Cardiac muscle cell (in vitro differentiated cells and primary cell): ENCODE results near the gene NCBP2L. TPM values are rescaled to one million over a fixed set of nuclear protein-coding genes. Genes with fewer than 3 reads are reported as not detected.
A peak's percentile ranks its signal among the peaks of the same experiment; 100 is the strongest.

Experiments
- DNase-seq, 2 donors: peaks; one replicate each; pipeline versions ENCODE4 v3.0.0 to v3.0.0-alpha.2; 2010 to 2017; ENCODE audit warnings: low read depth in 1 of 2, low spot score in 1 of 2
- H3K27ac ChIP-seq: fragments of 200-600 bp; sonication (generic); 2 replicates; pipeline ENCODE4 v1.5.1; 2016
- H3K27me3 ChIP-seq: fragments of 200-600 bp; sonication (generic); 2 replicates; pipeline ENCODE4 v1.6.0; 2016; ENCODE audit warnings: control low read depth
- H3K36me3 ChIP-seq: fragments of 200-600 bp; sonication (generic); 2 replicates; pipeline ENCODE4 v1.5.1; 2016; ENCODE audit warnings: control low read depth
- H3K4me1 ChIP-seq: fragments of 200-600 bp; sonication (generic); 2 replicates; pipeline ENCODE4 v1.8.1; 2017; ENCODE audit warnings: low read depth, mild to moderate bottlenecking, mixed run types
- H3K4me3 ChIP-seq: fragments of 200-600 bp; sonication (generic); 2 replicates; pipeline ENCODE4 v1.5.1; 2016; ENCODE audit warnings: mild to moderate bottlenecking
- H3K9me3 ChIP-seq: fragments of 200-600 bp; sonication (generic); 2 replicates; pipeline ENCODE4 v1.5.1; 2017; ENCODE audit warnings: low read depth, mild to moderate bottlenecking, control low read depth
- CTCF ChIP-seq: IDR thresholded peaks from 2 replicates; pipeline ENCODE4 v1.5.1; 2012; ENCODE audit warnings: low read depth, mild to moderate bottlenecking, low read length
- polyA plus RNA-seq: library from polyadenylated mRNA; unstranded; fragments of >200 nt; fragmentation: Nextera tagmentation; extraction: Ambion mirVana; gene quantifications from 2 replicates; pipeline ENCODE4 v1.2.1, GENCODE V29; 2016
- total RNA-seq: library from RNA; depleted of rRNA; stranded (reverse); fragments of >200 nt; gene quantifications from 2 replicates; pipeline ENCODE4 v1.2.3, GENCODE V29; 2016

The NCBP2L gene
- total and polyA plus RNA-seq, 2 experiments from 2014 or later, result 0.16 TPM; not detected in 1

DNA sequence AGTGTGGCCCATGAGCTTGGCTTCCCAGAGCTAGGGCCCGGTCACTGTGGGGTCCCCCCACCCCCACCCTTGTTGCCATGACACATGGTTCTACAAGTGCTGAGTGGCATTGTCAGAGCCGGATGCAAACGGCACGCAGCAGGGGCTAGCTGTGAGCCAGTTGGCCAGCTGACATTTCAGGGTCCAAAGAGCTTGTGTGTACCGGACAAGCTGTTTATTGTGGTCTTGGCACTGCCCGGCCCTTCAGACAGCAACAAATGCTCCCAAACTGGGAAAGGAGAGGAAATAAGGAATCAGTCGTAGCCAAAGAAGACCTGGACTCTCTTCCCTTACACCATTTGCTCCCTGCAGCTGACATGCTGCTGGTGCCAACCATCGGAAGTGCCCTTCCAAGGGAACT is 38.8 kb upstream of the NCBP2L start:
- peaks cover 41% of the 10 kb centered on the region for H3K4me1 ChIP-seq
- TF ChIP-seq CTCF, result no peak
- no peak overlapping the region for H3K4me3 ChIP-seq
- DNase-seq, result no peak
- H3K36me3 ChIP-seq, result no peaks in the 10 kb centered on the region
- no peak overlapping the region for H3K27ac ChIP-seq
- H3K27me3 ChIP-seq, result no peaks in the 10 kb centered on the region
- H3K9me3 ChIP-seq, result no peaks in the 10 kb centered on the region

GRCh38 chrX:107739541-107739940 is 38.0 kb upstream of the NCBP2L start:
- no peaks in the 10 kb centered on the region for H3K27me3 ChIP-seq

DNA sequence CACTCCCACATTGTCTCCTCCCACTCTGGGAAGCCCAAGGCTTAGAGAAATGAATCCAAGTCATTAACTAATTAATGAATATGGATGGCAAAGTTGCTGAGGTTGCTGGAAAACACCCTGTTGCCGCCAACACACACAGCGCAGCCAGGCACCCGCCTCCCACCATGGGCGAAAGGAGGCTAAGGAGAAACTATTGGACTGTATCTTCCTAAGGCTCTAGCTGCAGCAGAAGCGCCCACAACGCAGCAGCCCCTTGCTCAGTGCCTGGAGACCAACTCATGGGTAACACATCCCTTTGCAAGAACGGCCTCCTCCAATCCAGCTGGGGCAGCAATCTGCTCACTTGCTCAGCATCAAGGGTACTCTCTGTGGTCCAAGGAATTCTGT is 36.1 kb upstream of the NCBP2L start:
- Histone ChIP-seq H3K27me3 (no peaks in the 10 kb centered on the region), H3K9me3 (no peaks in the 10 kb centered on the region), H3K4me3 (no peak overlapping the region), H3K4me1 (peaks cover 49% of the 10 kb centered on the region), H3K27ac (peak overlapping the region; percentile 91), H3K36me3 (no peaks in the 10 kb centered on the region)
- no peak for DNase-seq
- no peak for TF ChIP-seq CTCF

More at GRCh38 chrX:107739541-107739940, 38.0 kb upstream of the NCBP2L start:
- H3K36me3 ChIP-seq, result no peaks in the 10 kb centered on the region
- H3K4me3 ChIP-seq, result no peak overlapping the region
- no peak for DNase-seq
- TF ChIP-seq CTCF, result no peak
- no peaks in the 10 kb centered on the region for H3K9me3 ChIP-seq
- no peak overlapping the region for H3K27ac ChIP-seq
- H3K4me1 ChIP-seq, result peaks cover 37% of the 10 kb centered on the region

DNA sequence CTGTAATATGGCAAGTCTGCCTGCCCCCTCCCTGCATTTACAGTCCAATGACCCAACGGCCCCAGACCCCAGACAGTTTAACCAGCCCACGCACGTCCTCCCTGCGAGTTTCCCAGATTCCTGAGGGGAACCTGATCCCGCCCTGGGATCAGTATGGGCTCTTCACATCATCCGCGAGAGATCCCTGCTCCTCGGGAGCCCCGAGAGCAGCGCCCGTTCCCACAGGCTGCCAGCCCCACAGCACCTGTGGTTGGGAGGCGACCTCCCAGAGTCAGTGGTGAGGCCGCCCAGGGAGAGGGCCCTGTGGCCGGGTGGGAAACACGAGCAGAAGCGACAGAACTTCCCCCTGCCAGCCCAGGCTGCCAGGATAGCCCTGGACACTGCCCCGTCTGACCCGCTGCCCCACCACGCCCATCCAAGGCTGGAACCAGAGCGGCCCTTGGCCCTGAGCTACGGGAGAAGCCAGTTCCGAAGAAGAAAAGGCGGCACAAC is 34.8 kb upstream of the NCBP2L start:
- H3K9me3 ChIP-seq, result no peaks in the 10 kb centered on the region
- no peaks in the 10 kb centered on the region for H3K27me3 ChIP-seq
- no peak for DNase-seq
- no peak overlapping the region for H3K4me3 ChIP-seq
- H3K4me1 ChIP-seq, result peaks cover 52% of the 10 kb centered on the region
- H3K36me3 ChIP-seq, result no peaks in the 10 kb centered on the region
- TF ChIP-seq CTCF, result no peak
- peak overlapping the region; percentile 91 for H3K27ac ChIP-seq

- Histone ChIP-seq H3K27ac (no peak overlapping the region), H3K9me3 (no peaks in the 10 kb centered on the region), H3K4me3 (no peak overlapping the region), H3K36me3 (no peaks in the 10 kb centered on the region), H3K27me3 (no peaks in the 10 kb centered on the region), H3K4me1 (peaks cover 64% of the 10 kb centered on the region)
- DNase-seq, result no peak
- no peak for TF ChIP-seq CTCF
Observed at GRCh38 chrX:107743995-107744394, 33.5 kb upstream of the NCBP2L start.

- H3K36me3 ChIP-seq, result no peaks in the 10 kb centered on the region
- H3K27ac ChIP-seq, result no peak overlapping the region
- TF ChIP-seq CTCF, result no peak
- no peak overlapping the region for H3K4me3 ChIP-seq
- no peaks in the 10 kb centered on the region for H3K9me3 ChIP-seq
- H3K27me3 ChIP-seq, result no peaks in the 10 kb centered on the region
- peaks cover 70% of the 10 kb centered on the region for H3K4me1 ChIP-seq
- no peak for DNase-seq
Observed at GRCh38 chrX:107744868-107745267, 32.7 kb upstream of the NCBP2L start.
